Fibroblast of mammary gland (primary cell): ENCODE results near the gene MUC13.

ENCODE experiments used
- DNase-seq: peaks from one replicate; pipeline ENCODE4 v3.0.0-alpha.2; 2010; ENCODE audit warnings: low read depth
- H3K4me3 ChIP-seq: 2 replicates; pipeline ENCODE4 v1.5.1; 2011; ENCODE audit warnings: low read depth, mild to moderate bottlenecking, low read length, moderate library complexity; ENCODE audit not compliant: control insufficient read depth
- CTCF ChIP-seq: conservative IDR thresholded peaks from 2 replicates; pipeline ENCODE4 v1.5.1; 2011; ENCODE audit warnings: low read depth, low read length, inconsistent platforms; ENCODE audit not compliant: control insufficient read depth, insufficient read depth

MUC13 gene

GRCh38 chr3:124926426-124927101 is 8.0 kb downstream of the MUC13 start:
- peak; percentile 10 for DNase-seq
- H3K4me3 ChIP-seq = no peak overlapping the region
- TF ChIP-seq CTCF = no peak

- H3K4me3 ChIP-seq = no peak overlapping the region
- no peak for DNase-seq
- TF ChIP-seq CTCF = no peak
Observed at GRCh38 chr3:124924741-124925140, 9.8 kb downstream of the MUC13 start.

- no peak for DNase-seq
- no peak overlapping the region for H3K4me3 ChIP-seq
- TF ChIP-seq CTCF = no peak
Observed at GRCh38 chr3:124923833-124924232, 10.7 kb downstream of the MUC13 start.

- no peak for TF ChIP-seq CTCF
- DNase-seq = no peak
- no peak overlapping the region for H3K4me3 ChIP-seq
Observed at GRCh38 chr3:124920718-124921117, 13.8 kb downstream of the MUC13 start.

- DNase-seq = no peak
- no peak for TF ChIP-seq CTCF
- H3K4me3 ChIP-seq = no peak overlapping the region
Observed at GRCh38 chr3:124919756-124920155, 14.8 kb downstream of the MUC13 start.

GRCh38 chr3:124918524-124918923 is 16.0 kb downstream of the MUC13 start:
- no peak overlapping the region for H3K4me3 ChIP-seq
- no peak for TF ChIP-seq CTCF
- DNase-seq = no peak
